WTC11 (cell line): ENCODE measurements around the gene ARL5A. TPM values are rescaled to one million over a fixed set of nuclear protein-coding genes. Genes with fewer than 3 reads are reported as not detected.
A peak's percentile ranks its signal among the peaks of the same experiment; 100 is the strongest.

Experiments
- ATAC-seq: fragments of 200-7000 bp; cut with Tn5 transposase; 2 replicates; pipeline ENCODE4 v1.10.0; 2021; ENCODE audit warnings: mild to moderate bottlenecking, moderate library complexity
- CTCF ChIA-PET: fragments of 300-600 bp; sonication (Branson Sonifier 250); formaldehyde crosslinking; loops from one replicate; lab custom pipeline; 2021; ENCODE audit warnings: antibody characterized with exemption; lab: Charles Lee
- POLR2A ChIA-PET: fragments of 350-600 bp; sonication (Branson Sonifier 250); formaldehyde crosslinking; loops from one replicate; lab custom pipeline; 2021; ENCODE audit warnings: antibody characterized with exemption; lab: Charles Lee
- DNase-seq: peaks from one replicate; pipeline ENCODE4 v3.0.0; 2021; ENCODE audit warnings: low spot score
- H3K27ac Mint-ChIP-seq: 2 replicates; pipeline ENCODE4 v1.8.0; 2021; ENCODE audit warnings: mixed read lengths
- H3K27me3 Mint-ChIP-seq: 2 replicates; pipeline ENCODE4 v1.8.0; 2021; ENCODE audit warnings: low read depth, mild to moderate bottlenecking, moderate library complexity, mixed read lengths
- H3K36me3 Mint-ChIP-seq: 2 replicates; pipeline ENCODE4 v1.8.0; 2021; ENCODE audit warnings: mixed read lengths
- H3K4me1 Mint-ChIP-seq: 2 replicates; pipeline ENCODE4 v1.8.0; 2022; ENCODE audit warnings: mixed read lengths
- H3K4me3 Mint-ChIP-seq: 2 replicates; pipeline ENCODE4 v1.8.0; 2021; ENCODE audit warnings: mild to moderate bottlenecking, moderate library complexity, mixed read lengths
- H3K9me3 Mint-ChIP-seq: 2 replicates; pipeline ENCODE4 v1.8.0; 2021; ENCODE audit warnings: mixed read lengths
- ATF6 ChIP-seq: sonication (generic); formaldehyde crosslinking; IDR thresholded peaks from 2 replicates; pipeline ENCODE4 v1.8.1; 2023; ENCODE audit warnings: mild to moderate bottlenecking, missing genetic modification reagents
- FOXP1 ChIP-seq: sonication (generic); formaldehyde crosslinking; IDR thresholded peaks from 2 replicates; pipeline ENCODE4 v1.8.0; 2022; ENCODE audit warnings: missing genetic modification reagents, mild to moderate bottlenecking, moderate library complexity, borderline replicate concordance
- GRHL2 ChIP-seq: fragments of 250-450 bp; sonication (Bioruptor Pico); IDR thresholded peaks from 2 replicates; pipeline ENCODE4 v1.8.0; 2022; ENCODE audit warnings: mild to moderate bottlenecking, moderate library complexity; ENCODE audit not compliant: insufficient replicate concordance, severe bottlenecking
- NFYB ChIP-seq: sonication (generic); formaldehyde crosslinking; conservative IDR thresholded peaks from 2 replicates; pipeline ENCODE4 v1.8.0; 2022; ENCODE audit warnings: low read depth, missing genetic modification reagents
- NR3C1 ChIP-seq: sonication (generic); formaldehyde crosslinking; conservative IDR thresholded peaks from 2 replicates; pipeline ENCODE4 v1.8.1; 2023; ENCODE audit warnings: low read depth, mild to moderate bottlenecking, missing genetic modification reagents
- OVOL2 ChIP-seq: fragments of 250-450 bp; sonication (Bioruptor Pico); IDR thresholded peaks from 2 replicates; pipeline ENCODE4 v1.9.0; 2021; ENCODE audit warnings: mild to moderate bottlenecking, borderline replicate concordance
- SMAD3 ChIP-seq: sonication (generic); formaldehyde crosslinking; IDR thresholded peaks from 2 replicates; pipeline ENCODE4 v1.8.0; 2022; ENCODE audit warnings: missing genetic modification reagents, mild to moderate bottlenecking, borderline replicate concordance
- SP1 ChIP-seq: sonication (generic); formaldehyde crosslinking; conservative IDR thresholded peaks from 2 replicates; pipeline ENCODE4 v1.8.1; 2022; ENCODE audit warnings: missing genetic modification reagents
- ZNF219 ChIP-seq: sonication (generic); formaldehyde crosslinking; IDR thresholded peaks from 2 replicates; pipeline ENCODE4 v1.8.0; 2023; ENCODE audit warnings: missing genetic modification reagents, mild to moderate bottlenecking, borderline replicate concordance
- ZNF317 ChIP-seq: sonication (generic); formaldehyde crosslinking; IDR thresholded peaks from 2 replicates; pipeline ENCODE4 v1.8.1; 2023; ENCODE audit warnings: low read depth, mild to moderate bottlenecking, moderate library complexity, missing genetic modification reagents, borderline replicate concordance
- ZNF423 ChIP-seq: fragments of 250-450 bp; sonication (Bioruptor Pico); IDR thresholded peaks from 2 replicates; pipeline ENCODE4 v2.1.2; 2022; ENCODE audit warnings: mild to moderate bottlenecking, moderate library complexity
- ZNF671 ChIP-seq: fragments of 250-450 bp; sonication (Bioruptor Pico); IDR thresholded peaks from 2 replicates; pipeline ENCODE4 v1.8.0; 2021; ENCODE audit warnings: mild to moderate bottlenecking
- total RNA-seq: library from RNA; stranded (reverse); gene quantifications from 3 replicates; pipeline ENCODE4 v1.2.3, GENCODE V29; 2021
- TF ChIP-seq, protein P1 (sequence below): sonication (generic); formaldehyde crosslinking; IDR thresholded peaks from 2 replicates; pipeline ENCODE4 v1.8.1; 2023; ENCODE audit warnings: mild to moderate bottlenecking, moderate library complexity, missing genetic modification reagents
- TF ChIP-seq, protein P2 (sequence below): sonication (generic); formaldehyde crosslinking; IDR thresholded peaks from 2 replicates; pipeline ENCODE4 v1.8.1; 2023; ENCODE audit warnings: mild to moderate bottlenecking, missing genetic modification reagents
- TF ChIP-seq, protein P3 (sequence below): sonication (generic); formaldehyde crosslinking; IDR thresholded peaks from 2 replicates; pipeline ENCODE4 v1.8.0; 2022; ENCODE audit warnings: mild to moderate bottlenecking, missing genetic modification reagents
- TF ChIP-seq, protein P4 (sequence below): fragments of 250-450 bp; sonication (Bioruptor Pico); IDR thresholded peaks from 2 replicates; pipeline ENCODE4 v2.1.2; 2022; ENCODE audit warnings: mild to moderate bottlenecking, moderate library complexity
- TF ChIP-seq, protein P5 (sequence below): sonication (generic); formaldehyde crosslinking; IDR thresholded peaks from 2 replicates; pipeline ENCODE4 v1.8.1; 2022; ENCODE audit warnings: mild to moderate bottlenecking, moderate library complexity, missing genetic modification reagents

Gene ARL5A
- total RNA-seq, 1 experiment from 2014 or later: 82.7 TPM

DNA sequence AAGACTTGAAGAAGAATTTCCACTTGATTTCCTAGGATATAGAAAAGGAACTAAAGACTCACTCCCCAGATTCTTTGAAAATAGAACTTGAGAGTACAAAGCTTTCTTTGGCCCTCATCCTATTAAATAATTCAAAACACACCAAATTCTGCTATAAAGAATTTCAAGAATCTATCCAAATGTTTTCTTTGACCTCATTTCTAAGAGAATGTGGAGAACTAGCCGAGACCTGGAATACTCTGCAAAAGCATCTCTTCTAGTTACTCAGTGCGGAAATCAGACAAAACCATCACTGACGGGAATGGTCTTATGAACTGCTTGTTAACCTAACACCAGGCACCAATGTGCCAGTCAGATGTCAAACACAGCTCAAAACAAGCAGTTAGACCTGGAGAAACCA is 44.2 kb upstream of the ARL5A start (continued):
- TF ChIP-seq, protein P1, sequence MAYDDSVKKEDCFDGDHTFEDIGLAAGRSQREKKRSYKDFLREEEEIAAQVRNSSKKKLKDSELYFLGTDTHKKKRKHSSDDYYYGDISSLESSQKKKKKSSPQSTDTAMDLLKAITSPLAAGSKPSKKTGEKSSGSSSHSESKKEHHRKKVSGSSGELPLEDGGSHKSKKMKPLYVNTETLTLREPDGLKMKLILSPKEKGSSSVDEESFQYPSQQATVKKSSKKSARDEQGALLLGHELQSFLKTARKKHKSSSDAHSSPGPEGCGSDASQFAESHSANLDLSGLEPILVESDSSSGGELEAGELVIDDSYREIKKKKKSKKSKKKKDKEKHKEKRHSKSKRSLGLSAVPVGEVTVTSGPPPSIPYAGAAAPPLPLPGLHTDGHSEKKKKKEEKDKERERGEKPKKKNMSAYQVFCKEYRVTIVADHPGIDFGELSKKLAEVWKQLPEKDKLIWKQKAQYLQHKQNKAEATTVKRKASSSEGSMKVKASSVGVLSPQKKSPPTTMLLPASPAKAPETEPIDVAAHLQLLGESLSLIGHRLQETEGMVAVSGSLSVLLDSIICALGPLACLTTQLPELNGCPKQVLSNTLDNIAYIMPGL (CRISPR knock-in tag): no peak
- no peak for TF ChIP-seq GRHL2 (CRISPR knock-in tag)

GRCh38 chr2:151869291-151869690 is 41.1 kb upstream of the ARL5A start:
- peak; percentile 39 for ATAC-seq
- TF ChIP-seq ZNF317 (CRISPR knock-in tag) (no peak), NR3C1 (CRISPR knock-in tag) (no peak), ATF6 (no peak), ZNF671 (CRISPR knock-in tag) (no peak), OVOL2 (no peak), ZNF423 (CRISPR knock-in tag) (no peak), ZNF219 (CRISPR knock-in tag) (no peak), NFYB (no peak), SP1 (no peak), FOXP1 (CRISPR knock-in tag) (no peak), SMAD3 (CRISPR knock-in tag) (no peak)
- TF ChIP-seq, protein P2, sequence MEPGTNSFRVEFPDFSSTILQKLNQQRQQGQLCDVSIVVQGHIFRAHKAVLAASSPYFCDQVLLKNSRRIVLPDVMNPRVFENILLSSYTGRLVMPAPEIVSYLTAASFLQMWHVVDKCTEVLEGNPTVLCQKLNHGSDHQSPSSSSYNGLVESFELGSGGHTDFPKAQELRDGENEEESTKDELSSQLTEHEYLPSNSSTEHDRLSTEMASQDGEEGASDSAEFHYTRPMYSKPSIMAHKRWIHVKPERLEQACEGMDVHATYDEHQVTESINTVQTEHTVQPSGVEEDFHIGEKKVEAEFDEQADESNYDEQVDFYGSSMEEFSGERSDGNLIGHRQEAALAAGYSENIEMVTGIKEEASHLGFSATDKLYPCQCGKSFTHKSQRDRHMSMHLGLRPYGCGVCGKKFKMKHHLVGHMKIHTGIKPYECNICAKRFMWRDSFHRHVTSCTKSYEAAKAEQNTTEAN (CRISPR knock-in tag): no peak
- TF ChIP-seq, protein P3, sequence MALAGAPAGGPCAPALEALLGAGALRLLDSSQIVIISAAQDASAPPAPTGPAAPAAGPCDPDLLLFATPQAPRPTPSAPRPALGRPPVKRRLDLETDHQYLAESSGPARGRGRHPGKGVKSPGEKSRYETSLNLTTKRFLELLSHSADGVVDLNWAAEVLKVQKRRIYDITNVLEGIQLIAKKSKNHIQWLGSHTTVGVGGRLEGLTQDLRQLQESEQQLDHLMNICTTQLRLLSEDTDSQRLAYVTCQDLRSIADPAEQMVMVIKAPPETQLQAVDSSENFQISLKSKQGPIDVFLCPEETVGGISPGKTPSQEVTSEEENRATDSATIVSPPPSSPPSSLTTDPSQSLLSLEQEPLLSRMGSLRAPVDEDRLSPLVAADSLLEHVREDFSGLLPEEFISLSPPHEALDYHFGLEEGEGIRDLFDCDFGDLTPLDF (CRISPR knock-in tag): no peak
- TF ChIP-seq, protein P4, sequence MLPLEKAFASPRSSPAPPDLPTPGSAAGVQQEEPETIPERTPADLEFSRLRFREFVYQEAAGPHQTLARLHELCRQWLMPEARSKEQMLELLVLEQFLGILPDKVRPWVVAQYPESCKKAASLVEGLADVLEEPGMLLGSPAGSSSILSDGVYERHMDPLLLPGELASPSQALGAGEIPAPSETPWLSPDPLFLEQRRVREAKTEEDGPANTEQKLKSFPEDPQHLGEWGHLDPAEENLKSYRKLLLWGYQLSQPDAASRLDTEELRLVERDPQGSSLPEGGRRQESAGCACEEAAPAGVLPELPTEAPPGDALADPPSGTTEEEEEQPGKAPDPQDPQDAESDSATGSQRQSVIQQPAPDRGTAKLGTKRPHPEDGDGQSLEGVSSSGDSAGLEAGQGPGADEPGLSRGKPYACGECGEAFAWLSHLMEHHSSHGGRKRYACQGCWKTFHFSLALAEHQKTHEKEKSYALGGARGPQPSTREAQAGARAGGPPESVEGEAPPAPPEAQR (CRISPR knock-in tag): no peak
- TF ChIP-seq, protein P5, sequence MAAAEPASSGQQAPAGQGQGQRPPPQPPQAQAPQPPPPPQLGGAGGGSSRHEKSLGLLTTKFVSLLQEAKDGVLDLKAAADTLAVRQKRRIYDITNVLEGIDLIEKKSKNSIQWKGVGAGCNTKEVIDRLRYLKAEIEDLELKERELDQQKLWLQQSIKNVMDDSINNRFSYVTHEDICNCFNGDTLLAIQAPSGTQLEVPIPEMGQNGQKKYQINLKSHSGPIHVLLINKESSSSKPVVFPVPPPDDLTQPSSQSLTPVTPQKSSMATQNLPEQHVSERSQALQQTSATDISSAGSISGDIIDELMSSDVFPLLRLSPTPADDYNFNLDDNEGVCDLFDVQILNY (CRISPR knock-in tag): no peak
- H3K27me3 Mint-ChIP-seq: no peaks in the 10 kb centered on the region
- ChIA-PET CTCF (no interaction called here), POLR2A (no interaction called here)
- H3K4me3 Mint-ChIP-seq: no peak overlapping the region
- no peaks in the 10 kb centered on the region for H3K9me3 Mint-ChIP-seq
- no peaks in the 10 kb centered on the region for H3K36me3 Mint-ChIP-seq
- H3K4me1 Mint-ChIP-seq: peaks cover 8% of the 10 kb centered on the region; the same call in 1 of the 2 replicates
- DNase-seq: no peak
- no peak overlapping the region for H3K27ac Mint-ChIP-seq
